ENCODE data around the gene KIF26A.

GRCh38 chr14:104146651-104147345, 8.4 kb downstream of the KIF26A start:
- TF ChIP-seq CTCF (IDR thresholded peaks at IDR 0.05; ENCODE audit: poor library complexity): no peak
- TF ChIP-seq EZH2phosphoT487 (IDR thresholded peaks at IDR 0.05; ENCODE audit: low read depth, severe bottlenecking, unreplicated experiment): no peak
- TF ChIP-seq EZH2 (IDR thresholded peaks at IDR 0.05; ENCODE audit: borderline replicate concordance): no peak

Data from hepatocyte (in vitro differentiated cells).